PC-3 (cell line): ENCODE data around the gene OASL.

Experiments used
- EZH2 ChIP-seq: fragments of 300-600 bp; sonication (generic); IDR thresholded peaks from one replicate; pipeline ENCODE4 v1.6.1; 2017; ENCODE audit warnings: antibody characterized with exemption, mild to moderate bottlenecking, low read length; ENCODE audit not compliant: unreplicated experiment
- TF ChIP-seq, protein P1 (sequence below): fragments of 300-600 bp; sonication (generic); conservative IDR thresholded peaks from 2 replicates; pipeline ENCODE4 v1.5.1; 2017; ENCODE audit warnings: antibody characterized with exemption, low read depth, mild to moderate bottlenecking, low read length

DNA sequence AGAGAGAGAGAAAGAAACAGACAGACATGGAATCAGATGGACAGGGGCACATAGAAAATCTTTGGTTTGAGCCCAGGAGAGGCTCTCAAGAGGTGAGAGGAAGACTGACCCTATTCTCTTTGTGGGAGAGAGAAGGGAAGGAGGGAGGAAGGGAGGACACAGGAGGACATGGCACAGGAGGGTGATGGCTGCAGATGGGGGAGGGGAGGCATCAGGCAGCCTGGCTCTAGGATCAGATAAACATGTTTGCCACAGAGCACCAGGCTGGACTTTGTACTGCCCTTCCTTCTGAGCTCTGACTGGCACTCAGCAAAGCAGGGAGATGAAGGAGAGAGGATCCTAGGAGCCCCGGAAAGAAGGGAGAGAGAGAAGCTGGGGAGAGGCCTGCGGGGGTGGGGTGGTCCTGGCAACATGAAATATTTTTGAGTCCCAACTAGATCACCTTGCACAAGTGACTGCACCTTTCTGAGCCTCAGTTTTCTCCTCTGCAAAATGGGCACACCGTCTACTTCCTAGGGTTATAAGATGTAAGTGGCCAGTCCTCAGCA lies 54.6 kb downstream of the OASL start:
- TF ChIP-seq, protein P1, sequence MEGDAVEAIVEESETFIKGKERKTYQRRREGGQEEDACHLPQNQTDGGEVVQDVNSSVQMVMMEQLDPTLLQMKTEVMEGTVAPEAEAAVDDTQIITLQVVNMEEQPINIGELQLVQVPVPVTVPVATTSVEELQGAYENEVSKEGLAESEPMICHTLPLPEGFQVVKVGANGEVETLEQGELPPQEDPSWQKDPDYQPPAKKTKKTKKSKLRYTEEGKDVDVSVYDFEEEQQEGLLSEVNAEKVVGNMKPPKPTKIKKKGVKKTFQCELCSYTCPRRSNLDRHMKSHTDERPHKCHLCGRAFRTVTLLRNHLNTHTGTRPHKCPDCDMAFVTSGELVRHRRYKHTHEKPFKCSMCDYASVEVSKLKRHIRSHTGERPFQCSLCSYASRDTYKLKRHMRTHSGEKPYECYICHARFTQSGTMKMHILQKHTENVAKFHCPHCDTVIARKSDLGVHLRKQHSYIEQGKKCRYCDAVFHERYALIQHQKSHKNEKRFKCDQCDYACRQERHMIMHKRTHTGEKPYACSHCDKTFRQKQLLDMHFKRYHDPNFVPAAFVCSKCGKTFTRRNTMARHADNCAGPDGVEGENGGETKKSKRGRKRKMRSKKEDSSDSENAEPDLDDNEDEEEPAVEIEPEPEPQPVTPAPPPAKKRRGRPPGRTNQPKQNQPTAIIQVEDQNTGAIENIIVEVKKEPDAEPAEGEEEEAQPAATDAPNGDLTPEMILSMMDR, result no peak
- no peak for TF ChIP-seq EZH2
